ENCODE results near the gene CNGA4.

DNA sequence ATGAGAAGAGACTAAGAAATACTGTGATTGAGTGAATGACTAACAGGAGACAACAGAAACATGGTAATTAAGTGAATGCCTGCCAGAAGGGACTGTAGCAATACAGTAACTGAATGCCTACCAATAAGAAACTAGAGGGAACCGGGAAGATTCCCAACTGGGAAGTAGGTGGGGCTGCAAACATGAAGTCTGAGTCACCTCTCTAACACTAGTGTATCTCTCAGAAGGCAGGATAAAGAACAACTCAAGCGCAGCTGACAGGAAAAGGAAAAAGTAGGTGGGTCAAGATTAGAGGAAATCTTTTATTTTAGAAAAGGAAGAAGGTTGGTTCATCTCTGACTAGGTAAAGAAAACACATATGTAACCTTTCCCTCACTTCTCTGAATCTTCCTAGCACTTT lies 19.5 kb upstream of the CNGA4 start:
- no peak for TF ChIP-seq POLR2A (IDR thresholded peaks at IDR 0.05)
- TF ChIP-seq CTCF (IDR thresholded peaks at IDR 0.05), result no peak
